Calu3 (cell line): ENCODE results near the gene MAGIX. TPM values are rescaled to one million over a fixed set of nuclear protein-coding genes. Genes with fewer than 3 reads are reported as not detected.

Experiments used
- BruUV-seq: library from RNA; stranded (reverse); fragments of 400-500 nt; replicated peaks from 2 replicates; lab custom pipeline; 2021; lab: Mats Ljungman, UMichigan
- CTCF ChIA-PET: fragments of 300-600 bp; sonication (Branson Sonifier 250); formaldehyde crosslinking; loops from one replicate; lab custom pipeline; 2022; ENCODE audit warnings: antibody characterized with exemption; lab: Charles Lee
- DNase-seq: peaks from one replicate; pipeline ENCODE4 v3.0.0; 2022
- H3K27ac Mint-ChIP-seq: one replicate; pipeline ENCODE4 v1.8.0; 2022; ENCODE audit warnings: mixed read lengths; ENCODE audit not compliant: unreplicated experiment
- H3K27me3 Mint-ChIP-seq: one replicate; pipeline ENCODE4 v1.8.0; 2022; ENCODE audit warnings: mixed read lengths; ENCODE audit not compliant: unreplicated experiment
- H3K36me3 Mint-ChIP-seq: one replicate; pipeline ENCODE4 v1.8.0; 2022; ENCODE audit warnings: mild to moderate bottlenecking, moderate library complexity, mixed read lengths; ENCODE audit not compliant: insufficient read depth, unreplicated experiment
- H3K4me1 Mint-ChIP-seq: one replicate; pipeline ENCODE4 v1.8.0; 2022; ENCODE audit warnings: mild to moderate bottlenecking, low read depth, mixed read lengths; ENCODE audit not compliant: unreplicated experiment
- H3K4me3 Mint-ChIP-seq: one replicate; pipeline ENCODE4 v1.8.0; 2022; ENCODE audit warnings: mild to moderate bottlenecking, low read depth, moderate library complexity, mixed read lengths; ENCODE audit not compliant: unreplicated experiment
- H3K9me3 Mint-ChIP-seq: one replicate; pipeline ENCODE4 v1.8.0; 2022; ENCODE audit warnings: low read depth, mixed read lengths; ENCODE audit not compliant: unreplicated experiment
- CTCF ChIP-seq: fragments of 200-600 bp; IDR thresholded peaks from one replicate; pipeline ENCODE4 v1.8.0; 2022; ENCODE audit warnings: antibody characterized with exemption; ENCODE audit not compliant: unreplicated experiment
- intact Hi-C: fragments of 100-400 bp; cut with micrococcal nuclease; formaldehyde crosslinking; loops from one replicate; pipeline ENCODE4 v1.10.0; 2022; ENCODE audit not compliant: unreplicated experiment
- total RNA-seq: library from RNA; stranded (reverse); gene quantifications from 2 replicates; pipeline ENCODE4 v1.2.3, GENCODE V29; 2022

MAGIX gene
- total RNA-seq, 1 experiment from 2014 or later = 13.9 TPM

GRCh38 chrX:49178537-49178936, 16.0 kb downstream of the MAGIX start:
- Mint-ChIP-seq H3K27me3 (no peaks in the 10 kb centered on the region), H3K4me1 (peaks cover 33% of the 10 kb centered on the region), H3K36me3 (peaks cover 63% of the 10 kb centered on the region), H3K27ac (no peak overlapping the region), H3K4me3 (no peak overlapping the region), H3K9me3 (no peaks in the 10 kb centered on the region)
- CTCF ChIA-PET = no interaction called here
- DNase-seq = no peak
- BruUV-seq = no TSS peak
- intact Hi-C loops = no loop called here
- no peak for TF ChIP-seq CTCF

- no peak overlapping the region for H3K4me3 Mint-ChIP-seq
- H3K27me3 Mint-ChIP-seq = no peaks in the 10 kb centered on the region
- TF ChIP-seq CTCF = no peak
- no peaks in the 10 kb centered on the region for H3K9me3 Mint-ChIP-seq
- no peak for DNase-seq
- H3K4me1 Mint-ChIP-seq = peaks cover 37% of the 10 kb centered on the region
- CTCF ChIA-PET = no interaction called here
- no peak overlapping the region for H3K27ac Mint-ChIP-seq
- H3K36me3 Mint-ChIP-seq = peaks cover 64% of the 10 kb centered on the region
- intact Hi-C loops = no loop called here
- no TSS peak for BruUV-seq
Measured at GRCh38 chrX:49179358-49179757, 16.8 kb downstream of the MAGIX start.

- Mint-ChIP-seq H3K36me3 (peaks cover 58% of the 10 kb centered on the region), H3K4me3 (peak overlapping the region; percentile 86), H3K9me3 (no peaks in the 10 kb centered on the region), H3K27ac (peak overlapping the region; percentile 77), H3K27me3 (no peaks in the 10 kb centered on the region), H3K4me1 (peaks cover 16% of the 10 kb centered on the region)
- CTCF ChIA-PET = interaction anchor here (1.0 to 1.8 kb wide), 2 partner anchors 17 to 28 kb away, joined by 4 to 11 read pairs; no protein-coding TSS in a partner anchor
- BruUV-seq = no TSS peak
- DNase-seq = no peak
- no peak for TF ChIP-seq CTCF
- intact Hi-C loops = no loop called here
Measured at GRCh38 chrX:49183701-49184281, 21.2 kb downstream of the MAGIX start.

GRCh38 chrX:49184294-49185281, 22.0 kb downstream of the MAGIX start:
- peaks cover 20% of the 10 kb centered on the region for H3K4me1 Mint-ChIP-seq
- CTCF ChIA-PET = interaction anchor here (1.0 to 1.8 kb wide), 2 partner anchors 18 to 29 kb away, joined by 4 to 11 read pairs; no protein-coding TSS in a partner anchor
- TF ChIP-seq CTCF = no peak
- H3K27ac Mint-ChIP-seq = peak overlapping the region; percentile 77
- BruUV-seq = no TSS peak
- DNase-seq = peak; percentile 93
- peak overlapping the region; percentile 86 for H3K4me3 Mint-ChIP-seq
- H3K9me3 Mint-ChIP-seq = no peaks in the 10 kb centered on the region
- no peaks in the 10 kb centered on the region for H3K27me3 Mint-ChIP-seq
- intact Hi-C loops = no loop called here
- H3K36me3 Mint-ChIP-seq = peaks cover 55% of the 10 kb centered on the region
